GM12891 (cell line): ENCODE data around the gene FASTKD1.
"Not testable (repeated sequence)": the region's sequence is repeated elsewhere in the genome, so short reads cannot be mapped to it uniquely, and the experiment has no call there.

ENCODE experiments used
- POLR2A ChIP-seq: IDR thresholded peaks from 2 replicates; pipeline ENCODE4 v1.6.1; 2011; ENCODE audit warnings: low read depth, low read length, control low read depth
- POLR2AphosphoS5 ChIP-seq: IDR thresholded peaks from 2 replicates; pipeline ENCODE4 v1.6.1; 2011; ENCODE audit warnings: low read depth, low read length, control low read depth
- SPI1 ChIP-seq: IDR thresholded peaks from 2 replicates; pipeline ENCODE4 v1.6.1; 2011; ENCODE audit warnings: low read depth, low read length, control low read depth
- TAF1 ChIP-seq: IDR thresholded peaks from 2 replicates; pipeline ENCODE4 v1.6.1; 2011; ENCODE audit warnings: low read depth, low read length, control low read depth

GRCh38 chr2:169516488-169516995, 57.1 kb downstream of the FASTKD1 start:
- not testable (repeated sequence) for TF ChIP-seq SPI1, POLR2AphosphoS5, TAF1, POLR2A
